Measurements from ENCODE around the gene ZNF414. TPM values are rescaled to one million over a fixed set of nuclear protein-coding genes. Genes with fewer than 3 reads are reported as not detected.

ZNF414 gene
- total RNA-seq, 1 experiment from 2014 or later, result 27.2 TPM

GRCh38 chr19:8536282-8536681 is 22.3 kb upstream of the ZNF414 start:
- POLR2A ChIA-PET, result no interaction called here
- H3K27ac Mint-ChIP-seq (ENCODE audit: low read depth, unreplicated experiment), result no peak overlapping the region
- no TSS peak for BruUV-seq (replicated peaks)
- TF ChIP-seq CTCF (IDR thresholded peaks at IDR 0.05; ENCODE audit: unreplicated experiment), result no peak
- H3K4me1 Mint-ChIP-seq (ENCODE audit: insufficient read depth, unreplicated experiment), result no peaks in the 10 kb centered on the region
- no peaks in the 10 kb centered on the region for H3K36me3 Mint-ChIP-seq (ENCODE audit: insufficient read depth, unreplicated experiment)
- H3K9me3 Mint-ChIP-seq (ENCODE audit: unreplicated experiment), result no peaks in the 10 kb centered on the region
- intact Hi-C loops (cut with micrococcal nuclease), result no loop called here
- DNase-seq (ENCODE audit: unreplicated experiment), result no peak
- no peak overlapping the region for H3K4me3 Mint-ChIP-seq (ENCODE audit: unreplicated experiment)
- CTCF ChIA-PET, result no interaction called here
- H3K27me3 Mint-ChIP-seq (ENCODE audit: insufficient read depth, unreplicated experiment), result peaks cover 13% of the 10 kb centered on the region

GRCh38 chr19:8532225-8532624 is 18.3 kb upstream of the ZNF414 start:
- intact Hi-C loops (cut with micrococcal nuclease), result no loop called here
- BruUV-seq (replicated peaks), result no TSS peak
- no peak for DNase-seq (ENCODE audit: unreplicated experiment)
- TF ChIP-seq CTCF (IDR thresholded peaks at IDR 0.05; ENCODE audit: unreplicated experiment), result no peak
- Mint-ChIP-seq H3K27me3 (ENCODE audit: insufficient read depth, unreplicated experiment) (peaks cover 13% of the 10 kb centered on the region), H3K4me1 (ENCODE audit: insufficient read depth, unreplicated experiment) (no peaks in the 10 kb centered on the region), H3K36me3 (ENCODE audit: insufficient read depth, unreplicated experiment) (no peaks in the 10 kb centered on the region), H3K27ac (ENCODE audit: low read depth, unreplicated experiment) (no peak overlapping the region), H3K9me3 (ENCODE audit: unreplicated experiment) (no peaks in the 10 kb centered on the region), H3K4me3 (ENCODE audit: unreplicated experiment) (no peak overlapping the region)
- POLR2A ChIA-PET, result interaction anchor here (0.6 kb wide), 1 partner anchor 121 kb away, joined by 3 read pairs; no protein-coding TSS in a partner anchor
- CTCF ChIA-PET, result no interaction called here

GRCh38 chr19:8531470-8531869 is 17.5 kb upstream of the ZNF414 start:
- no peak for TF ChIP-seq CTCF (IDR thresholded peaks at IDR 0.05; ENCODE audit: unreplicated experiment)
- H3K36me3 Mint-ChIP-seq (ENCODE audit: insufficient read depth, unreplicated experiment), result no peaks in the 10 kb centered on the region
- H3K27ac Mint-ChIP-seq (ENCODE audit: low read depth, unreplicated experiment), result no peak overlapping the region
- no peaks in the 10 kb centered on the region for H3K9me3 Mint-ChIP-seq (ENCODE audit: unreplicated experiment)
- H3K4me3 Mint-ChIP-seq (ENCODE audit: unreplicated experiment), result no peak overlapping the region
- POLR2A ChIA-PET, result no interaction called here
- peaks cover 12% of the 10 kb centered on the region for H3K27me3 Mint-ChIP-seq (ENCODE audit: insufficient read depth, unreplicated experiment)
- BruUV-seq (replicated peaks), result no TSS peak
- no peak for DNase-seq (ENCODE audit: unreplicated experiment)
- intact Hi-C loops (cut with micrococcal nuclease), result no loop called here
- no peaks in the 10 kb centered on the region for H3K4me1 Mint-ChIP-seq (ENCODE audit: insufficient read depth, unreplicated experiment)
- CTCF ChIA-PET, result interaction anchor here (1.5 kb wide), 1 partner anchor 50 kb away, joined by 8 read pairs; no protein-coding TSS in a partner anchor

GRCh38 chr19:8530061-8530679 is 16.2 kb upstream of the ZNF414 start:
- TF ChIP-seq CTCF (IDR thresholded peaks at IDR 0.05; ENCODE audit: unreplicated experiment), result no peak
- no peak overlapping the region for H3K27ac Mint-ChIP-seq (ENCODE audit: low read depth, unreplicated experiment)
- POLR2A ChIA-PET, result interaction anchor here (0.7 kb wide), 2 partner anchors 1143 to 1291 kb away, joined by 3 read pairs; no protein-coding TSS in a partner anchor
- H3K36me3 Mint-ChIP-seq (ENCODE audit: insufficient read depth, unreplicated experiment), result no peaks in the 10 kb centered on the region
- CTCF ChIA-PET, result interaction anchor here (1.5 kb wide), 1 partner anchor 51 kb away, joined by 8 read pairs; no protein-coding TSS in a partner anchor
- H3K4me3 Mint-ChIP-seq (ENCODE audit: unreplicated experiment), result no peak overlapping the region
- H3K4me1 Mint-ChIP-seq (ENCODE audit: insufficient read depth, unreplicated experiment), result no peaks in the 10 kb centered on the region
- DNase-seq (ENCODE audit: unreplicated experiment), result no peak
- no peaks in the 10 kb centered on the region for H3K9me3 Mint-ChIP-seq (ENCODE audit: unreplicated experiment)
- H3K27me3 Mint-ChIP-seq (ENCODE audit: insufficient read depth, unreplicated experiment), result no peaks in the 10 kb centered on the region
- BruUV-seq (replicated peaks), result no TSS peak
- intact Hi-C loops (cut with micrococcal nuclease), result no loop called here

Measured in MCF 10A (cell line).